Stomach (tissue), 9 donors: ENCODE data around the gene RSPO3. TPM values are rescaled to one million over a fixed set of nuclear protein-coding genes. Genes with fewer than 3 reads are reported as not detected.
A peak's percentile ranks its signal among the peaks of the same experiment; 100 is the strongest.

Experiments
- DNase-seq, 2 donors: peaks; one replicate each; pipeline versions ENCODE4 v3.0.0 to v3.0.0-alpha.2; 2013 to 2019
- H3K27ac ChIP-seq, 5 donors: fragments of 200-600 bp in 4 of 5; sonication (generic) in 4 of 5; one replicate each; pipeline ENCODE4 v1.5.1; 2013 to 2019; ENCODE audit warnings: mild to moderate bottlenecking in 1 of 5, moderate library complexity in 1 of 5
- H3K27me3 ChIP-seq, 3 donors: fragments of 200-600 bp; sonication (generic); one replicate each; pipeline ENCODE4 v1.5.1; 2017 to 2019; ENCODE audit warnings: mixed run types in 1 of 3
- H3K36me3 ChIP-seq, 4 donors: fragments of 200-600 bp; sonication (generic); 1 replicate in 3 of 4; 2 replicates in 1 of 4; pipeline ENCODE4 v1.5.1; 2016 to 2019
- H3K4me1 ChIP-seq, 4 donors: fragments of 200-600 bp; sonication (generic); one replicate each; pipeline ENCODE4 v1.5.1; 2016 to 2019
- H3K4me3 ChIP-seq, 4 donors: fragments of 200-600 bp; sonication (generic) in 3 of 4; one replicate each; pipeline ENCODE4 v1.5.1; 2016 to 2019; ENCODE audit warnings: mild to moderate bottlenecking in 1 of 4
- H3K9me3 ChIP-seq, 4 donors: fragments of 200-600 bp; sonication (generic); one replicate each; pipeline ENCODE4 v1.5.1; 2016 to 2019
- EP300 ChIP-seq: sonication (generic); formaldehyde crosslinking; IDR thresholded peaks from one replicate; pipeline ENCODE4 v1.6.1; 2017; ENCODE audit warnings: antibody characterized with exemption
- POLR2A ChIP-seq, 4 donors: fragments of 450-650 bp; IDR thresholded peaks; one replicate each; pipeline ENCODE4 v1.6.1; 2016; ENCODE audit warnings: antibody characterized with exemption in 4 of 4, control low read depth in 2 of 4, mild to moderate bottlenecking in 1 of 4, moderate library complexity in 1 of 4
- POLR2AphosphoS5 ChIP-seq, 3 donors: sonication (generic); formaldehyde crosslinking; IDR thresholded peaks; one replicate each; pipeline ENCODE4 v1.6.1; 2016; ENCODE audit warnings: antibody characterized with exemption in 3 of 3
- WGBS, 5 donors: extraction: QIAGEN DNeasy Blood & Tissue Kit in 3 of 5; methylation state at CpG; one replicate each; pipeline versions ENCODE4 v1.1.5 to v1.1.7; 2013 to 2018; 5-methylcytosine and 5-hydroxymethylcytosine counted together
- intact Hi-C: fragments of 100-400 bp; cut with DNase I; formaldehyde crosslinking; loops from one replicate; pipeline ENCODE4 v1.15.1; 2023; ENCODE audit warnings: low total_unique reads
- polyA plus RNA-seq, 3 donors: library from polyadenylated mRNA; stranded (reverse); fragments of 200-250 nt; gene quantifications; one replicate each; pipeline ENCODE4 v1.2.3, GENCODE V29; 2013
- total RNA-seq, 5 donors: library from RNA; depleted of rRNA; stranded (reverse); fragments of >200 nt; gene quantifications; one replicate each; pipeline versions ENCODE4 v1.1.0 to v1.2.3, GENCODE V29; 2014 to 2016
- TF ChIP-seq, protein P1 (sequence below), 7 experiments: fragments of 450-650 bp in 4 of 7; fragments of 200-600 bp in 3 of 7; sonication (generic) in 3 of 7; IDR thresholded peaks; one replicate each; pipeline ENCODE4 v1.5.1; 2016 to 2019; ENCODE audit warnings: antibody characterized with exemption in 7 of 7, control low read depth in 2 of 7, mild to moderate bottlenecking in 1 of 7
- donor health status: healthy with polysubstance abuse.
- donor health status: Bipolar disorder and iron deficiency.
- donor health status: healthy.

Gene RSPO3
- total and polyA plus RNA-seq, 8 donors = 2.0 to 59.5 (median 7.6) TPM

DNA sequence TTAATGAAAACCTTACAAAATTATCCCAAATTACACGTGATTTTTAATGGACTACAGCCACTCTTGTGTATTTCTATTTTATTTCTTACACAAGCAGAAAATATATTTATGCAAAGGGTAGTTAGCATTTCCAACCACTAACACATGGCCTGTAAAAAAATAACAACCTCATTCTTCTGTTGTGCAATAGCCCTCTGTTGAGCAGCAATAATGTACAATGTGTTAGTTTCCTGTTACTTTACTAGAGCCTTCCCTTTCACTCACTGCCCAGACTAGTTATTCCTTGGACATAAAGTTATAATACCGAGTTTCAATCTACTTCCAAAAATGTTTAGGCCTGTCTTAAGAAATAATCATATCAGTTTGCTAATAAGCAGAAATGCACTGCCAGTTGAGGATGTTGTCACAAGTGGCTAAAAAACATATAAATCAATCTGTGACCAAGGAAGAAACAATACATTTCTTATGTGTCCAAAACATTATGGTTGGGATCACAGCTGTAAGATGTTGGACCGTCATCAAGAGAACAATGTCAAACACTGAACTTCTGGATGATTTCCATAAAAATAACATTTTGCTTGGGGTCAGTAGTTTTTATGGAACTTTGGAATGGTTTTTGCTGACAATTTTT is 74.6 kb downstream of the RSPO3 start:
- peak in 1 of 2 donors; percentile 30 for DNase-seq
- WGBS, 5 donors = 54 to 62% (median 59%) methylated on average over 3 of the region's 3 CpGs

DNA sequence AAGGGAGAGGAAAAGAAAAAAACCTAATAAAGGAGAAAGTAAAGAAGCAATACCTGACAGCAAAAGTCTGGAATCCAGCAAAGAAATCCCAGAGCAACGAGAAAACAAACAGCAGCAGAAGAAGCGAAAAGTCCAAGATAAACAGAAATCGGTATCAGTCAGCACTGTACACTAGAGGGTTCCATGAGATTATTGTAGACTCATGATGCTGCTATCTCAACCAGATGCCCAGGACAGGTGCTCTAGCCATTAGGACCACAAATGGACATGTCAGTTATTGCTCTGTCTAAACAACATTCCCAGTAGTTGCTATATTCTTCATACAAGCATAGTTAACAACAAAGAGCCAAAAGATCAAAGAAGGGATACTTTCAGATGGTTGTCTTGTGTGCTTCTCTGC is 77.4 kb downstream of the RSPO3 start:
- WGBS, 5 donors = 29 to 60% (median 48%) methylated on average over 3 of the region's 3 CpGs
- Histone ChIP-seq H3K4me1 (peaks cover 0 to 14% (median 12%) of the 10 kb centered on the region in 4 donors), H3K4me3 (no peak overlapping the region), H3K27me3 (no peaks in the 10 kb centered on the region), H3K9me3 (no peaks in the 10 kb centered on the region), H3K36me3 (no peaks in the 10 kb centered on the region), H3K27ac (no peak overlapping the region)
- TF ChIP-seq, protein P1, sequence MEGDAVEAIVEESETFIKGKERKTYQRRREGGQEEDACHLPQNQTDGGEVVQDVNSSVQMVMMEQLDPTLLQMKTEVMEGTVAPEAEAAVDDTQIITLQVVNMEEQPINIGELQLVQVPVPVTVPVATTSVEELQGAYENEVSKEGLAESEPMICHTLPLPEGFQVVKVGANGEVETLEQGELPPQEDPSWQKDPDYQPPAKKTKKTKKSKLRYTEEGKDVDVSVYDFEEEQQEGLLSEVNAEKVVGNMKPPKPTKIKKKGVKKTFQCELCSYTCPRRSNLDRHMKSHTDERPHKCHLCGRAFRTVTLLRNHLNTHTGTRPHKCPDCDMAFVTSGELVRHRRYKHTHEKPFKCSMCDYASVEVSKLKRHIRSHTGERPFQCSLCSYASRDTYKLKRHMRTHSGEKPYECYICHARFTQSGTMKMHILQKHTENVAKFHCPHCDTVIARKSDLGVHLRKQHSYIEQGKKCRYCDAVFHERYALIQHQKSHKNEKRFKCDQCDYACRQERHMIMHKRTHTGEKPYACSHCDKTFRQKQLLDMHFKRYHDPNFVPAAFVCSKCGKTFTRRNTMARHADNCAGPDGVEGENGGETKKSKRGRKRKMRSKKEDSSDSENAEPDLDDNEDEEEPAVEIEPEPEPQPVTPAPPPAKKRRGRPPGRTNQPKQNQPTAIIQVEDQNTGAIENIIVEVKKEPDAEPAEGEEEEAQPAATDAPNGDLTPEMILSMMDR (IDR thresholded peaks at IDR 0.05) = no peak
- TF ChIP-seq POLR2A (IDR thresholded peaks at IDR 0.05) (no peak), POLR2AphosphoS5 (IDR thresholded peaks at IDR 0.05) (no peak), EP300 (no peak)
- intact Hi-C loops = no loop called here
- DNase-seq = no peak

More for the DNA sequence above, 74.6 kb downstream of the RSPO3 start:
- intact Hi-C loops = no loop called here
- H3K9me3 ChIP-seq = no peaks in the 10 kb centered on the region
- H3K27ac ChIP-seq = peak overlapping the region in 3 of 5 donors; percentile 15 to 38 (median 32)
- H3K4me3 ChIP-seq = no peak overlapping the region
- TF ChIP-seq POLR2AphosphoS5 (IDR thresholded peaks at IDR 0.05) = peak; percentile 6 to 26 (median 15)
- TF ChIP-seq, protein P1 (IDR thresholded peaks at IDR 0.05) = no peak
- H3K4me1 ChIP-seq = peaks cover 0 to 14% (median 12%) of the 10 kb centered on the region in 4 donors
- no peaks in the 10 kb centered on the region for H3K27me3 ChIP-seq
- H3K36me3 ChIP-seq = no peaks in the 10 kb centered on the region

DNA sequence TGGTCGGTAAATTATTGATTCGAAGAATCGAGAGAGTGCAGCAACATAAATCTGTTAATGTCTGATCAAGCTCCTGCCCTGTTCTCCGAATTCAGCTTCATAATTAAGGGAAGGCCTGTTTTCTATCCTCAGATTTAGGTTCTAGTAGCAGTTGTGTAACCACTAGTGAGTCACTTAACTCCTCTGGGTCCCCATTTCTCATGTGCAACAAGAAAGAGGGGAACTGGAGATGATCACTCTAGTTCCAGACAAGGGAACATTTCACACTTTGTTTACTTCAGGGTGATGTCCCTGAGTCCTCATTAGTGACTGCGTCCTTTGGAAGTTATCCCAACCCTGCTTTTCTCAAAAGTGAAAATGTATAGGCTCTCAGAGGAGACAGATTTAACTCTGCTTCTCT is 80.1 kb downstream of the RSPO3 start:
- Histone ChIP-seq H3K27me3 (no peaks in the 10 kb centered on the region), H3K9me3 (no peaks in the 10 kb centered on the region), H3K36me3 (no peaks in the 10 kb centered on the region), H3K27ac (peak overlapping the region in 3 of 5 donors; percentile 25 to 47 (median 43)), H3K4me3 (no peak overlapping the region), H3K4me1 (no peaks in the 10 kb centered on the region)
- no peak for DNase-seq
- intact Hi-C loops = no loop called here
- TF ChIP-seq POLR2AphosphoS5 (IDR thresholded peaks at IDR 0.05) = peak in 2 of 3 donors; percentile 47 to 82
- no peak for TF ChIP-seq EP300
- WGBS, 5 donors = 75 to 86% (median 84%) methylated on average over 5 of the region's 5 CpGs

DNA sequence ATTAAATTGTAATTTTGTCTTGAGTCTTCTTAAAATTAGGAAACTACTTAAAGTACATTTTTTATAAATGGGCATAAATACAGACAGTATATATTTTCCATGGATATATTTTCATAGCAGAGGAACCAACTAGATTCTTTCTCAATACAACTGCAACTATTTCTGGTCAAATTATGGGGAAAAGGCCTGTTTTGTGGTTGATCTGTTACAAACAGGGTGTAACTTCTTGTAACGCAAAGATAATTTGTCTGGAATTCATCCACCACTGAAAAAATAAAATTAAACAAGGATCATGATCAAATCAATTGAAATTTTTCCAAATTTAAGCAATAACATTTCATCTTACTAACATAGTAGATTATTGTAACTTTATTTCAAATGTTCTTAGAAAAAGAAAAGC is 81.0 kb downstream of the RSPO3 start:
- no peak overlapping the region for H3K27ac ChIP-seq
- no peak overlapping the region for H3K4me3 ChIP-seq
- H3K36me3 ChIP-seq = no peaks in the 10 kb centered on the region
- no peaks in the 10 kb centered on the region for H3K9me3 ChIP-seq
- TF ChIP-seq POLR2AphosphoS5 (IDR thresholded peaks at IDR 0.05) (no peak), EP300 (no peak), POLR2A (IDR thresholded peaks at IDR 0.05) (no peak)
- TF ChIP-seq, protein P1 (IDR thresholded peaks at IDR 0.05) = no peak
- DNase-seq = no peak
- intact Hi-C loops = no loop called here
- H3K27me3 ChIP-seq = no peaks in the 10 kb centered on the region
- 71 to 82% (median 79%) methylated on average over 1 of the region's 1 CpG for WGBS, 5 donors
- H3K4me1 ChIP-seq = no peaks in the 10 kb centered on the region

- H3K36me3 ChIP-seq = no peaks in the 10 kb centered on the region
- TF ChIP-seq POLR2AphosphoS5 (IDR thresholded peaks at IDR 0.05) (no peak), EP300 (no peak), POLR2A (IDR thresholded peaks at IDR 0.05) (no peak)
- TF ChIP-seq, protein P1 (IDR thresholded peaks at IDR 0.05) = no peak
- DNase-seq = no peak
- no peaks in the 10 kb centered on the region for H3K9me3 ChIP-seq
- intact Hi-C loops = no loop called here
- H3K4me1 ChIP-seq = no peaks in the 10 kb centered on the region
- H3K27ac ChIP-seq = no peak overlapping the region
- H3K27me3 ChIP-seq = no peaks in the 10 kb centered on the region
- 77 to 91% (median 85%) methylated on average over 8 of the region's 8 CpGs for WGBS, 5 donors
- no peak overlapping the region for H3K4me3 ChIP-seq
These were observed 81.6 kb downstream of the RSPO3 start for GRCh38 chr6:127200114-127200513.
